Stimulated activated CD8-positive, alpha-beta memory T cell treated with anti-CD3 and anti-CD28 coated beads, Interleukin-15, amount 100 ng/mL, for 4 hours (primary cell): Measurements from ENCODE around the gene GCDH.
A peak's percentile ranks its signal among the peaks of the same experiment; 100 is the strongest.
"Not testable (repeated sequence)": the region's sequence is repeated elsewhere in the genome, so short reads cannot be mapped to it uniquely, and the experiment has no call there.

Experiments
- DNase-seq, 2 donors: peaks; one replicate each; pipeline ENCODE4 v3.0.0-alpha.2; 2020; ENCODE audit warnings: low read depth in 2 of 2

The GCDH gene

DNA sequence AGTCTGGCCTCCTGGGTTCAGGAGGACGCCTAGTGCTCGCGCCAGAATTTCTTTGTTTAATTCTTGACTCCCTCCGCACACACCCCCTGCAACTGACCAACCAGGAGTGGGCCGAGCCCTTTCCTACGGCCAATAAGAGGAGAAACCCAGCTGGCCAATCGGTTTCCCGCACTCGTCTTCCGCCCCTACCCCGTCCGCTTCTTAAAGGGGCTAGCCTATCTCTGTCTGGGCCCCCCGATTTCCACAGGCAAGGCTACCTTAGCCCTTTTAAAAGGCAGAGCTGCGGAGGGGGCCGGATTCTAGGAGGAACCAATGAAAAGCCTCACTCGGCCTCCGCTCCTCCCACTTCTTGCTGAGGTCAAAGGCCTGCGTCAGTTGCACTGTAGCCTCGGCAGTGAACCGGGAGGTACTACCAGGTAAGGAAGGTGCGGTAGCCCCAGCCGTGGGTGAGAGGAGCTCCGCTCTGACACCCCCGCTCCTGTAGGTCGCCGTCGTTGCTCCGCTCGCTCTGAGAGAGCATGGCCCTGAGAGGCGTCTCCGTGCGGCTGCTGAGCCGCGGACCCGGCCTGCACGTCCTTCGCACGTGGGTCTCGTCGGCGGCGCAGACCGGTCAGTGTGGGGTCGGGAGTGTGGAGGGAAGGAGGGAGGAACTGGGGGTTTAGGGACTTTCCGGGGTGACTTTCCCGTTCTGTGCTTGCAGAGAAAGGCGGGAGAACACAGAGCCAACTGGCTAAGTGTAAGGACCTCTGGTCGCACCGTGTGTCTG lies at the start of gene GCDH:
TSS of gene GCDH (plus strand) at position 374 of the 766 bp plus-strand sequence. CDS start at position 519, 145 bp downstream.
- DNase-seq: peak; percentile 90 to 96

- DNase-seq: no peak
These were observed 48.4 kb upstream of the GCDH start for GRCh38 chr19:12842511-12842910.

DNA sequence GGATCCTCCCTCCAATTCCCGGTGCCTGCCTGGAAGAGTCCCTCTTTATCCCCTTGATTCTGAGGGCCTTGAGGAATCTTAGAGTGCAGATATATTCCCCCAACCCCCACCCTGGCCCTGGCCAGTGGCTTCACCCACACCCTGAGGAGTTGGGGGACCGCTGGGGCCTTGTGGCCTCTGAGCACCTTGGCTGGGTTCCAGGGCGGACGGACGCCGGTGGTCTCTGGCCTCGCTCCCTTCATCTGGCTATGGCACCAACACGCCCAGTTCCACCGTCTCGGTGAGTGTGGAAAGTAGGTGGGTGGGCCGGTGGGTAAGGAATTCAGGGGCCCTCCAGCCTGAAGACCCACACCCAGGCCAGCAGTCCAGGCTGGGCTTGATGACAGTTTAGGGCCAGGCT lies 47.6 kb upstream of the GCDH start:
- DNase-seq: no peak

DNA sequence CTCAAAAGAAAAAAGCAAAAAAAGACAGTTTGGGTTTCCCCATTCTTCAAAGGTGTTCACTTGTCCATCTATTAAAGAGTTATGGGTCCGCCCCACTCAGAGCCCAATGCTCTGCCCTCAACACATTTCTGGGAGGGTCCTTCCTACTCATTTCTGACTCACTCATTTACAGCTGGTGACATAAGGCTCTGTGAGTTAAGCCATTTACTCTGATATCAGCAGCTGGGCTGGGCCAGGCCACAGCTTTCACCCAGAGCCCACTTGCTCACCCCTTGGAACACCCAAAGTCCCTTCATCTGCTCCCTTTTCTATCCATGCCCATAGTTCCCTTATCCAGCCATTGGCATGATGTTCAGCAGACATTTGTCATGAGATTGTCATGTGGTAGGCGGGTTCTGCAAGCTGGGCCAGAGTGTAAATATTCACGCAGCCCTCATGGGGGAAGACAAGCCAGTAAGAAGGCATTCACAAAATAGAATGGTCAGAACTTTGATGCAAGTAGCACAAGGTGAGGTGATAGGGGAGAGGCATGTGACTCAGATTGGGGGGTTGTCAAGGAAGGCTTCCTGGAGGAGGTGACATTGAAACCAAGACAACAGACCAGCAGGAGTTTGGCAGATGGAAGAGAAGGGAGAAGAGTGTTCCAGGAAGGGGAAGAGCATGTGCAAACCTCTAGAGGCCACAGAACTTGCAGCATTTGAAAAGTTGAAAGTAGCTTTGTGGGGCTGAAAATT lies 46.8 kb upstream of the GCDH start:
- no peak for DNase-seq

GRCh38 chr19:12846613-12847012 lies 44.3 kb upstream of the GCDH start:
- DNase-seq: not testable (repeated sequence)

GRCh38 chr19:12847159-12848139 lies 43.5 kb upstream of the GCDH start:
- peak; percentile 66 to 68 for DNase-seq

DNA sequence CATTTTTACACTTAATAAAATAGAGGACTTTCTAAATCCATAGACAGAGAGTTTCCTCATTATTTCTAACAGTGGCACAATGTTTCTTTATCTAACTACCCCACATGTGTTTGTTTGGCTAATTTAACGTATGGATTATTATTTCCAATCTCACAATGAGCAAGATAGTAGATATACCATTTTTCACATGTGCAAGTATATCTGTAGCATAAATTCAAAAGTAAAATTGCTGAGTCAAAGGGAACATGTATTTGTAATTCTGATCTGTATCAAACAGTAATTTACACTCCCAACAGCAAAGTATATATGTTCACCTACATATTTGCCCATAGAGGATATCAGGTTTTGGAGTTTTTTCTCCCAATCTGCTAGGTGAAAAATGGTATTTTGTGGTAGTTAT lies 34.3 kb upstream of the GCDH start:
- DNase-seq: no peak

GRCh38 chr19:12858041-12858928 lies 32.7 kb upstream of the GCDH start:
- DNase-seq: no peak

- no peak for DNase-seq
These were observed 31.4 kb upstream of the GCDH start for GRCh38 chr19:12859546-12859945.

GRCh38 chr19:12864143-12864542 lies 26.8 kb upstream of the GCDH start:
- no peak for DNase-seq

- no peak for DNase-seq
These were observed 25.9 kb upstream of the GCDH start for GRCh38 chr19:12864721-12865715.

DNA sequence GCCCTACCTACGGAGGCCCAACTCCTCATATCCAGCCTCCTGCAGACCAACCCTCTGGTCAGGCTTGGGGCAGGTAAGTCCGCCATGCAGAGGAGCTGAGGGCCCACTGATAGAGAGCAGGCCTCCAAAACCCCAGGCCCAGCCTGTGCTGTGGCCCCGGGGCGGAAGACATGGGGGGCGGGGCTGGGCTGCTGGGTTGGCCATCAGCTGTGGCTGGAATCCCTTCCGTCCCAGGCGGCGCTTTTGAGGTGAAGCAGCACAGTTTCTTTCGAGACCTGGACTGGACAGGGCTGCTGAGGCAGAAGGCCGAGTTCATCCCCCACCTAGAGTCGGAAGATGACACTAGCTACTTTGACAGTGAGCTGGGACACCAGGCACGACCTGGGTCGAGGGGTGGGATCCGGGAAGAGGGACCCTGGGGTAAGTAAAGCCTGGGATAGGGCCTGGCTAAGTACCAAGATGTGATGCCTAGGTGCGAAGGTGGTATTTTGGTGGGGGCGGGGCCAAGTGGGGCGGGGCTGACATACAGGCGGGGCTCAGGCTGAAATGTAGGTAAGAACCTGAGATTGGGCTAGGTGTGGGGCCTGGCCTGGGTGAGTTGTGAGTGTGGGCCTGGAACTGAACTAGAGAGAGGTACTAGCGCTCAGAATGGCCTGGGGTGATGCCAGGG lies 25.1 kb upstream of the GCDH start:
- no peak for DNase-seq

- no peak for DNase-seq
These were observed 24.4 kb upstream of the GCDH start for GRCh38 chr19:12866416-12867119.

DNA sequence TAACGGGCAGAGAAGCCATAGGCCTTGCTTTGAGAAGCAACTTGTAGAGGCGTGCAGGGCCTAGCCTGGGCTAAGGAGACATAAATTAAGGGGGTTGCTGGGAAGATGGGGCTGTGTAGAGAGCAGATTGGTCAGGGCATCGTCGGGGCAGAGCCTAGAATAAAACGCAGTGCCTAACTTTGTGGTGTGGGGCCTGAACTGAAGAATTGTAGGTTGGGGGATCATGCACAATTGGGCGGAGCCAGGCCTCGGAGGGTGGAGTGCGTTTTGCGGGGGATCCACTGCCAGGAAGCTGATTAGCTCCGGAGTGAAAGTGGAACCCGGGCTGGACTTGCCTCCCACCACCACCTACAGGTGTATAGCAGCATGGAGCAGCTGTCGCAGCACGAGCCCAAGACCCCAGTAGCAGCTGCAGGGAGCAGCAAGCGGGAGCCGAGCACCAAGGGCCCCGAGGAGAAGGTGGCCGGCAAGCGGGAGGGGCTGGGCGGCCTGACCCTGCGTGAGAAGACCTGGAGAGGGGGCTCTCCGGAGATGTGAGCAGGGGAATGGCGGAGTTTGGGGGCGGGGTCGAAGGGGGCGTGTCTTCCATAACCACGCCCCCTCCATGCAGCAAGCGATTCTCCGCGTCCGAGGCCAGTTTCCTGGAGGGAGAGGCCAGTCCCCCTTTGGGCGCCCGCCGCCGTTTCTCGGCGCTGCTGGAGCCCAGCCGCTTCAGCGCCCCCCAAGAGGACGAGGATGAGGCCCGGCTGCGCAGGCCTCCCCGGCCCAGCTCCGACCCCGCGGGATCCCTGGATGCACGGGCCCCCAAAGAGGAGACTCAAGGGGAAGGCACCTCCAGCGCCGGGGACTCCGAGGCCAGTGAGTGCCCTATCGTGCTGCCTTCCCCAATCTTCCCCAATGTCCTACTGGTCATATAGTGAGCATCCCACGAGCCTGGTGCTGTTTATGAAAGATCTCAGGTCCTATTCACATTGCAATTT lies 23.6 kb upstream of the GCDH start:
- DNase-seq: peak in 1 of 2 donors; percentile 39

- DNase-seq: no peak
These were observed 22.3 kb upstream of the GCDH start for GRCh38 chr19:12868540-12869112.

DNA sequence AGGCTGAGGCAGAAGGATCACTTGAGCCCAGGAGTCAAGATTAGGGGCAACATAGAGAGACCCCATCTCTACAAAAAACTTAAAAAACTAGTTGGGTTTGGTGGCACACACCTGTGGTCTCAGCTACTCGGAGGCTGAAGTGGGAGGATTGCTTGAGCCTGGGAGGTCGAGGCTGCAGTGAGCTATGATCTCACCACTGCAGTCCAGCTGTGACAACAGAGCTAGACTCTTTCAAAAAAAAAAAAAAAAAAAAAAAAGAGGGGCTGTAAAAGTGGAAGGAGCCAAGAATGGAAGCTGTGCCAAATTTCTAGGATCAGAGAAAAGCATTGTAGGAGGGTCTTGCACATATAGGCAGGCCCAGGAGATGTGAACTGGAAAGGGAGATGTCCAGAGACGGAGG lies 19.3 kb upstream of the GCDH start:
- no peak for DNase-seq

DNA sequence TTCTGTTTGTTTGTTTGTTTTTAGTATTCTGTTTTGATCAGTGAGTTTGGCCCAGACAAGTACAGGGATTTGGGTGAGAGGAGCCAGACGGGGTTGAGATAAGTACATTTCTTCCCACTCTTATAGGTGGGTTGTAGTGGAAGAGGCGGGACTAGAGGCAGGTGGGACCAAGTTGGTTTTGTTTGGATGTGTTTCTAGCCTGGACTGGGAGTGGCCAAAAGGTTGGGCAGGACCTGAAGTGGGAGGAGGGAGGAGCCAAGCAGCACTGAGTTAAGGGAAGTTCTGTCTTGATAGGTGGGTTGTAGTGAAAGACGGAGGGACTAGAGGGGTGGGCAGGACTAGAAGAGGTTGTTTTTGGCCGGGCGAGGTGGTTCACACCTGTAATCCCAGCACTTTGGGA lies 18.7 kb upstream of the GCDH start:
- DNase-seq: no peak
